HepG2 (cell line): ENCODE data around the gene MTX1. TPM values are rescaled to one million over a fixed set of nuclear protein-coding genes. Genes with fewer than 3 reads are reported as not detected.

Experiments
- ATAC-seq: fragments of 200-7000 bp; cut with Tn5 transposase; 3 replicates; pipeline ENCODE4 v1.9.1; 2020; ENCODE audit warnings: mild to moderate bottlenecking, moderate library complexity
- BruUV-seq: library from RNA; stranded (reverse); fragments of 400-500 nt; replicated peaks from 2 replicates; lab custom pipeline; 2021; lab: Mats Ljungman, UMichigan
- CTCF ChIA-PET: fragments of 300-600 bp; formaldehyde crosslinking; extraction: SDS; loops from one replicate; lab custom pipeline; 2021; ENCODE audit warnings: low total read pairs, inconsistent platforms, low intra/inter-chr PET ratio; lab: Yijun Ruan, JAX
- POLR2A ChIA-PET: fragments of 350-600 bp; sonication (Branson Sonifier 250); formaldehyde crosslinking; loops from one replicate; lab custom pipeline; 2020; ENCODE audit warnings: antibody characterized with exemption, inconsistent platforms; lab: Yijun Ruan, JAX
- DNase-seq: peaks from one replicate; pipeline ENCODE4 v3.0.0-alpha.2; 2015; ENCODE audit warnings: low spot score
- FAIRE-seq: peaks from 3 replicates; lab custom pipeline; 2011; peaks lifted over from hg19 to GRCh38; lab: Jason Lieb, UNC
- H2AFZ ChIP-seq: one replicate; pipeline ENCODE4 v1.6.1; 2011; ENCODE audit warnings: low read length, inconsistent platforms
- H3K27ac ChIP-seq: fragments of 300-600 bp; 3 replicates; pipeline ENCODE4 v1.8.0; 2011; ENCODE audit warnings: mixed run types, mild to moderate bottlenecking, mixed read lengths, low read length, inconsistent platforms; ENCODE audit not compliant: insufficient read depth; ENCODE audit errors: extremely low read length
- H3K27me3 ChIP-seq, 2 experiments: fragments of 200-600 bp in 1 of 2; 2 replicates in 1 of 2; 3 replicates in 1 of 2; pipeline versions ENCODE4 v1.6.0 to v1.8.0; 2011; ENCODE audit warnings: low read length in 2 of 2, mild to moderate bottlenecking in 2 of 2, moderate library complexity in 2 of 2, inconsistent platforms in 1 of 2; ENCODE audit not compliant: insufficient read depth in 2 of 2, control insufficient read depth in 1 of 2
- H3K36me3 ChIP-seq, 2 experiments: fragments of 200-600 bp in 1 of 2; replicated peaks in 1 of 2; 2 replicates in 1 of 2; 3 replicates in 1 of 2; pipeline versions ENCODE4 v1.5.1 to v1.8.0; 2011; ENCODE audit warnings: low read length in 2 of 2, inconsistent platforms in 1 of 2; ENCODE audit not compliant: insufficient read depth in 2 of 2, control insufficient read depth in 1 of 2
- H3K4me1 ChIP-seq: 2 replicates; pipeline ENCODE4 v1.5.1; 2012; ENCODE audit warnings: low read length, inconsistent platforms; ENCODE audit not compliant: insufficient read depth
- H3K4me2 ChIP-seq: 2 replicates; pipeline ENCODE4 v1.6.0; 2011; ENCODE audit warnings: low read depth, low read length, inconsistent platforms
- H3K4me3 ChIP-seq, 3 experiments: fragments of 200-600 bp in 1 of 3; sonication (generic), shearing (Covaris generic) in 1 of 3; replicated peaks in 1 of 3; 2 replicates each; pipeline ENCODE4 v1.5.1; 2011 to 2016; ENCODE audit warnings: low read length in 3 of 3, inconsistent platforms in 2 of 3, low read depth in 2 of 3, mild to moderate bottlenecking in 2 of 3, control low read depth in 1 of 3, mixed read lengths in 1 of 3; ENCODE audit not compliant: insufficient read depth in 1 of 3
- H3K79me2 ChIP-seq: one replicate; pipeline ENCODE4 v1.6.1; 2011; ENCODE audit warnings: low read length, inconsistent platforms; ENCODE audit not compliant: insufficient read depth
- H3K9ac ChIP-seq: 2 replicates; pipeline ENCODE4 v1.6.0; 2011; ENCODE audit warnings: mild to moderate bottlenecking, low read depth, low read length, inconsistent platforms; ENCODE audit not compliant: insufficient read depth
- H3K9me3 ChIP-seq: 2 replicates; pipeline ENCODE4 v1.5.1; 2012; ENCODE audit warnings: mild to moderate bottlenecking, low read length
- H4K20me1 ChIP-seq: 2 replicates; pipeline ENCODE4 v1.6.0; 2011; ENCODE audit warnings: inconsistent platforms, mild to moderate bottlenecking, low read length, moderate library complexity; ENCODE audit not compliant: insufficient read depth
- CBX1 ChIP-seq: IDR thresholded peaks from one replicate; pipeline ENCODE4 v1.6.1; 2016; ENCODE audit warnings: antibody characterized with exemption, low read depth
- KLF15 ChIP-seq: sonication (generic); formaldehyde crosslinking; IDR thresholded peaks from 2 replicates; pipeline ENCODE4 v1.8.1; 2023; ENCODE audit warnings: borderline replicate concordance, mild to moderate bottlenecking, inconsistent platforms, missing genetic modification reagents, mixed read lengths
- SKIL ChIP-seq: sonication (generic); formaldehyde crosslinking; IDR thresholded peaks from 2 replicates; pipeline ENCODE4 v1.8.0; 2022; ENCODE audit warnings: missing genetic modification reagents, mild to moderate bottlenecking, moderate library complexity, borderline replicate concordance
- TAF15 ChIP-seq: fragments of 200-400 bp; formaldehyde crosslinking; IDR thresholded peaks from one replicate; pipeline ENCODE4 v1.6.1; 2018; ENCODE audit warnings: mild to moderate bottlenecking, low read depth, low read length; ENCODE audit not compliant: poor library complexity, severe bottlenecking
- TFE3 ChIP-seq: IDR thresholded peaks from 2 replicates; pipeline ENCODE4 v1.6.1; 2016
- TRAFD1 ChIP-seq: sonication (generic); formaldehyde crosslinking; IDR thresholded peaks from 2 replicates; pipeline ENCODE4 v1.5.1; 2020; ENCODE audit warnings: missing genetic modification reagents, mild to moderate bottlenecking, borderline replicate concordance
- ZNF546 ChIP-seq: sonication (generic); formaldehyde crosslinking; conservative IDR thresholded peaks from 2 replicates; pipeline ENCODE4 v1.8.1; 2023; ENCODE audit warnings: mild to moderate bottlenecking, missing genetic modification reagents
- ZNF652 ChIP-seq: IDR thresholded peaks from 2 replicates; pipeline ENCODE4 v1.6.1; 2016; ENCODE audit warnings: low read depth, borderline replicate concordance
- WGBS: methylation state at CpG from one replicate; pipeline ENCODE4 v1.1.6; 2017; ENCODE audit warnings: low lambda C conversion rate; 5-methylcytosine and 5-hydroxymethylcytosine counted together
- in situ Hi-C: cut with HindIII; loops from 2 replicates; pipeline ENCODE4 v1.10.0; 2017; ENCODE audit warnings: low pct_unique_long_range_greater_than_20kb; ENCODE audit not compliant: extremely low pct_ligation_motif_present
- intact Hi-C: fragments of 100-400 bp; cut with micrococcal nuclease; formaldehyde crosslinking; loops from one replicate; pipeline ENCODE4 v1.10.0; 2022; ENCODE audit not compliant: unreplicated experiment
- polyA plus RNA-seq, 8 experiments: library from polyadenylated mRNA; depleted of rRNA in 3 of 8; stranded (reverse) in 7 of 8; unstranded in 1 of 8; fragments of >200 nt; fragmentation: Illumina TruSeq in 4 of 8; extraction: Trizol in 4 of 8; gene quantifications; 2 replicates each; pipeline versions ENCODE4 v1.2.1 to v1.2.3, GENCODE V29; 2011 to 2016; ENCODE audit warnings: low read depth in 4 of 8, missing spikeins in 1 of 8, mixed read lengths in 1 of 8; ENCODE audit not compliant: insufficient read depth in 1 of 8
- total RNA-seq, 5 experiments: library from RNA; depleted of rRNA; stranded (reverse); fragments of >200 nt; fragmentation: Illumina TruSeq; extraction: Trizol; gene quantifications; 2 replicates each; pipeline ENCODE4 v1.2.3, GENCODE V29; 2016; ENCODE audit warnings: low read depth in 1 of 5

MTX1 gene
- total and polyA plus RNA-seq, 2 of the 13 experiments (the other 11 are each of a cell fraction or from before 2014, with no cell fraction given), result 64.5 to 72.6 TPM

DNA sequence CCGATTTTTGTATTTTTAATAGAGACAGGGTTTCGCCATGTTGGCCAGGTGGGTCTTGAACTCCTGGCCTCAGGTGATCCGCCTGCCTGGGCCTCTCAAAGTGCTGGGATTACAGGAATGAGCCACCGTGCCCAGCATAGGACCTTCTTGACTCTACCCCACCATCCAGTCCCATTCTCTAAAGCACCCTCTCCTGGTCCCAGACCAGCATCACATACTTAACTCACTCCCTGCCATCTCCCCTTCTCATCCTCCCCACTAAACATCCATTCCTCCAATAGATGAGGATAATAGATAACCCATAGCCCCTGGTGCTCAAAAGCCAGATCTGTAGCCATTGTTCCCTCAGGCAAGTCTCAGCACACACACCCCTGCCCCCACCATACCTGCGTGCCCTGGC is 44.7 kb downstream of the MTX1 start:
- H3K36me3 ChIP-seq, result no peaks in the 10 kb centered on the region; a peak in 1 of 5 replicates
- BruUV-seq, result no TSS peak

DNA sequence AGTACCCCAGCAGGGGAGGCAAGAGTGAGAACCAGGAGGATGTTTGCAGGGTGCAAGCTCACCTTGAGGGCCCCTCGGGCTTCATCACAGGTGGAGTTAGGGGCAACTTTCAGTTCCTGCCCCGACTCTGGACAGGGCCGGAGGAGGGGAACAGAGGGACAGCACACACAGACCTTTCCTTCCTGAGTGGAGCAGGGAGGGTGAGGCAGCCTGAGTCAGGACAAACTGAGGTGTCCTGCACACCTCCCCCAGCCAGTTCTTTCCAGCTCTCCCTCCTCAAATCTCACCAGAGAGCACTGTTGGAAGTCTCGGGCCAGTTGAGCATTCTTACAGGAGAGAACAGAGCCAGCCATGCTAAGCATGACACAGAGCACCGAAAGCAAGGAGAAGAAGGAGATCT is 45.3 kb downstream of the MTX1 start:
- ATAC-seq (no peak), FAIRE-seq (no peak), DNase-seq (no peak)
- Histone ChIP-seq H3K9ac (peak overlapping the region; percentile 72; the same call in 1 of the 2 replicates), H3K4me3 (peak overlapping the region; percentile 16 to 83 (median 72); a peak in 4 of 6 replicates), H4K20me1 (no peaks in the 10 kb centered on the region), H2AFZ (no peak overlapping the region), H3K4me1 (peaks cover 45% of the 10 kb centered on the region), H3K36me3 (peaks cover 3 to 5% of the 10 kb centered on the region in 2 experiments; a peak in 2 of 5 replicates), H3K79me2 (peaks cover 8% of the 10 kb centered on the region), H3K4me2 (peak overlapping the region; percentile 99), H3K27ac (peak overlapping the region; percentile 4), H3K27me3 (no peaks in the 10 kb centered on the region), H3K9me3 (no peaks in the 10 kb centered on the region)
- POLR2A ChIA-PET, result no interaction called here
- intact Hi-C loops, result no loop called here
- TF ChIP-seq SKIL (CRISPR knock-in tag), result no peak
- TF ChIP-seq CBX1, result no peak
- TF ChIP-seq TAF15, result no peak
- no peak for TF ChIP-seq ZNF546 (CRISPR knock-in tag)
- no peak for TF ChIP-seq KLF15 (CRISPR knock-in tag)
- TF ChIP-seq TFE3 (CRISPR knock-in tag), result no peak
- in situ Hi-C loops, result loop anchor here (10.0 kb wide), 1 partner anchor 51 kb away; the partner anchor contains the start of genes FDPS and PKLR
- WGBS, result 48% methylated on average over 5 of the region's 5 CpGs
- CTCF ChIA-PET, result no interaction called here
- BruUV-seq, result no TSS peak

More for the DNA sequence above, 44.7 kb downstream of the MTX1 start:
- POLR2A ChIA-PET, result interaction anchor here (0.6 kb wide), 1 partner anchor 20 kb away, joined by 3 read pairs; the partner anchor contains the start of gene CLK2
- H4K20me1 ChIP-seq, result no peaks in the 10 kb centered on the region
- H3K9me3 ChIP-seq, result no peaks in the 10 kb centered on the region
- peak overlapping the region; percentile 4 for H3K27ac ChIP-seq
- no peaks in the 10 kb centered on the region for H3K27me3 ChIP-seq
- DNase-seq (no peak), FAIRE-seq (no peak), ATAC-seq (no peak)
- in situ Hi-C loops, result loop anchor here (10.0 kb wide), 1 partner anchor 52 kb away; the partner anchor contains the start of genes FDPS and PKLR
- CTCF ChIA-PET, result interaction anchor here (4.0 kb wide), 1 partner anchor 71 kb away, joined by 71 read pairs; no protein-coding TSS in a partner anchor
- peaks cover 45% of the 10 kb centered on the region for H3K4me1 ChIP-seq
- no peak overlapping the region; a peak in 2 of 6 replicates for H3K4me3 ChIP-seq
- peak; percentile 77 for TF ChIP-seq ZNF652 (CRISPR knock-in tag)
- TF ChIP-seq TRAFD1 (CRISPR knock-in tag), result no peak
- intact Hi-C loops, result no loop called here
- WGBS, result 90% methylated on average over 5 of the region's 5 CpGs
- peak overlapping the region; percentile 99 for H3K4me2 ChIP-seq
- H3K79me2 ChIP-seq, result peaks cover 8% of the 10 kb centered on the region
- no peak overlapping the region for H3K9ac ChIP-seq
- no peak overlapping the region for H2AFZ ChIP-seq
